Uterus (tissue), 2 donors: ENCODE data around the gene AFAP1L1.

Experiments
- CTCF ChIP-seq, 4 experiments: fragments of 200-600 bp in 2 of 4; fragments of 450-650 bp in 2 of 4; sonication (generic) in 2 of 4; IDR thresholded peaks; one replicate each; pipeline ENCODE4 v1.5.1; 2016 to 2019; ENCODE audit warnings: antibody characterized with exemption in 4 of 4, mild to moderate bottlenecking in 2 of 4, moderate library complexity in 1 of 4
- POLR2A ChIP-seq, 2 donors: fragments of 450-650 bp; IDR thresholded peaks; one replicate each; pipeline ENCODE4 v1.6.1; 2016; ENCODE audit warnings: antibody characterized with exemption in 2 of 2, mild to moderate bottlenecking in 1 of 2, moderate library complexity in 1 of 2

- TF ChIP-seq CTCF (IDR thresholded peaks at IDR 0.05) (no peak), POLR2A (IDR thresholded peaks at IDR 0.05) (no peak)
Observed at GRCh38 chr5:149273237-149273636, 1.6 kb downstream of the AFAP1L1 start.
